Measurements from ENCODE around the gene NHERF2. TPM values are rescaled to one million over a fixed set of nuclear protein-coding genes. Genes with fewer than 3 reads are reported as not detected.
"Not testable (repeated sequence)": the region's sequence is repeated elsewhere in the genome, so short reads cannot be mapped to it uniquely, and the experiment has no call there.

The NHERF2 gene
- polyA plus RNA-seq, 1 donor: 47.8 TPM

DNA sequence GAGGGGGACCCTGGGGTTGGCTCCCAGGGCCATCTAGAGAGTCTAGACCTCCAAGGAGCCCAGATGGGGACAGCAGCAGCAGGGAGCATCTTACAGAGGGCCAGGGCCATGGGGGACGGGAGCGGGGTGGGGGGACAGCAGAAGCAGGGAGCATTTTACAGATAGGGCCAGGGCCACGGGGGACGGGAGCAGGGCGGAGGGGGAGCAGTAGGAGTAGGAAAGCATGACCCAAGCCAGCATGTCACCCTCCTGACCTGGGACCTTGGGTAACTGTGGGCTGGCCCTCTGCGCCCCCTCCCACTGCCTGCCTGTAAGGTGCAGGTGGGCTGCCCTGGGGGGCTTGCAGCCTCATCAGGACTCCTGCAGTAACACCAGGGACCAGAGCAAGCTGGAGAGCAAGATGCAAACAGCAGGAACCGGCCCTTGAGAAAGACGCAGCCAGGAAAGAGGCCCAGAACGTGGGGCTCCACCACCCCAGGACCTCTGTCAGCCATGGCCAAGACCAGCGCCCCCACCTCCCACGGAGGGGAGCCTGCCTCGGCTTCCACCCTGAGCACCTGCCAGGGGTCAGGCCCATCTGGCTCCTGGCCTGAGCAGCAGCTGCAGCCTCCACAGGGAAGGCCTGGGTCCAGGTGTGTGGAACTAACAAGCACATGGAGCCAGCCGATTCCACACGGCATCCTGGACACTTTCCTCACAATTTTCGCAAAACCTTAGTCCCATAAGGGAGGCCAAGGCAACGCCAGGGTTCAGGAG lies 19.4 kb upstream of the NHERF2 start:
- DNase-seq: no peak

DNA sequence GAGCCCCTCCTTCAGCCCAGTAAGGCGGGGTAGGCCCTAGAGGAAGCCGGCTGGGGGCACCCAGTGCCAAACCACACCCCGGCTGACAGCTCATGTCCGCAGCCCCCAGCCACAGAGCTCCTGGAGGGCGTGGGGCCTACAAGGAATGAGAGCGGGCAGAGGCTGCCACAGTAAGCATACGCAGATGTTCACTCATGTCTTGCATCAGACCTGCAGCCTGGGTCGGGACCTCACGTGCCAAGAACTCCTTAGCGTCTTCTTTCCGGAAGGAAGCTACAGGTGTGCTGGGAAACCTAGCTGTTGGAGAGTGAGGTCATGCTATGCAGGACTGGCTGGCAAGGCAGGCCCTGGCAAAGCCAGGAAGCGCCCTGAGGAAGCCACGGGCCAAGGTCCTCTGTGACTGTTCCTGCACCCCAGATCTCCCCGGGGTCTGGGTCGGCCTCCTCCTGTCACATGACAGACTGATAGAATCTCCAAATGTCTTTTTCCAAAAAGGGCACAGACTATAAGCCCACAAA lies 18.6 kb upstream of the NHERF2 start:
- no peak for DNase-seq

DNA sequence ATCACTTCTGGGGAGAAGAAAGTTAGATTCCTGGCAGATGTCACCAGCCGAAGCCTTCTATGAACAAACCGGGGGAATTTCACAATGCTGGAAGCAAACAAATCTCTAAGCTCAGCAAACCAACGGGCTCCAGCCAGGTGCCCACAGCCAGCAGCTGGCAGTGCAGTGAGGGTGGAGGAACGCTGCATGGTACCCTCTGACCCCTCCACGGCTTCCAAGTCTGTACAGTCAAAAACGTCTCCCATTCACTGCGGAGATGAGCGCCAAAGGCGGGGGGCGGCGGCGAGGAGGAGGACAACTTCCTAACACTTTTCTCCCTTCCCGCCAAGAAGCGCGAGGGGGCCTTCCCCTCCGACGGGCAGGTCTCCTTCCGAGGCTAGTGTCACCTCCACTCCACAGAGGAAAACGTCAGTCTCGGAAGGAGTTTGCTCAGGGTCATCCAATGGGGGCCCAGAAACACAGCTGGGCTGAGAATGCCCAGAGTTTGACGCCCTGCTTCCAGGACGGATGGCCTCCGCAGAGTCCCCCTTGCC lies 18.0 kb upstream of the NHERF2 start:
- no peak for DNase-seq

DNA sequence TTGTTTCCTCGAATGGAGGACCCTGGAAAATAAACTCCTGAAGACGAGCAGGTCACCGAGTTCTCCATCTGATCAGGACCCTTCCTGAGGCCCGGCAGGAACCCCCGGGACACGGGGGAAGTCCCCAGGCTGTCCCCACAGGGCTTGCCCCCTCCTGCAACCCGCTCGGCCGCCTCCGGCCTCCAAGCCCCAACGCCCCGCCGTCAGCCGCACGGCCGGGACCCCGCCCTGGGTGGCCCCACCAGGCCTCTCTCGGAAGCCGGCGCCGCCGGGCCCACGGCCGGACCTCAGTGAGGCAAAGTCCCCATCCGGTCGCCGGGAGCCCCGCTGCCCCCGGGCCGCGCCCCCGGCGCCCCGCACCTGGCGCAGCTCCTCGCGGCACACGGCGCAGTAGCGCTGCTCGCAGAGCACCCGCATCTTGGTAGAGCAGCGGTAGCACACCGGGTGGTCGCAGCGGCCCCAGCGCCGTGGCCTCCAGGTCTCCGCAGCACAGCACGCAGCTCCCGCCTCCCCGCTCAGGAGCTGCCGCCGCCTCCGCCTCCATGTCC lies 17.5 kb upstream of the NHERF2 start:
- no peak for DNase-seq

DNA sequence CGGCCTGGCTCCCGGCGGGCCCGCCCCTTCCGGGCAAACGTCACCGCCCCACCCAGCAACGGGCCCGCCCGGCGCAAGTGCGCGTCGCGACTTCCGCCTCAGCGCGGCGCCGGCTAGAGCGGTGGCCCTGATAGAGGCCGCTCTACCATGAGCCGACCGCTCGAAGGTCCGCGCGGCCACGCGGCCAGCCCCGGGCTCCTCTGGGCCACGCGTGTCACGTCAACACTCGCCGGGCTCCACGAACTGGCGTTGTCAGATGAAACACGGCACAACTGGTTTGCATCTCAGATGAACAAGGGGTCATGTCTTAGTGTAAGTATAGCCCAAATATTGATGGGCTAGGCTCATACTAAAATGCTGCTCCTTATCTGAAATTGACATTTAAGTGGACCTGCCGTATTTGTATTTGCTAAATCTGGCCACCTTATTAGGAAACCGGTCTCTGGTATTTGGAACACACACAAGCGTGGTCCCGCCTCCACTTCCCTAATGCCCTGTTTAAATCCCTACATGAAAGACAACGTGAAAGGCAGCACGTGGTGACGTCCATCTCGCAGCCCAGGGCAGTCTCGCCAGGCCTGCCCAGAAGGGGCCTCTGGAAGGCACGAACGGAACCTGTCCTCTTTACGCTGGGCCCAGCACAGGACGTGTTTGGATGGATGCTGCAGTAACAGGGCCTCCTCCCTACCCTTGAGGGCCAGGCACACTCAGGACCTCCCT lies 16.8 kb upstream of the NHERF2 start, which contains the start of gene ZNF598:
TSS of gene ZNF598 (minus strand) at position 31 of the 720 bp plus-strand sequence.
- peak; percentile 91 for DNase-seq

DNA sequence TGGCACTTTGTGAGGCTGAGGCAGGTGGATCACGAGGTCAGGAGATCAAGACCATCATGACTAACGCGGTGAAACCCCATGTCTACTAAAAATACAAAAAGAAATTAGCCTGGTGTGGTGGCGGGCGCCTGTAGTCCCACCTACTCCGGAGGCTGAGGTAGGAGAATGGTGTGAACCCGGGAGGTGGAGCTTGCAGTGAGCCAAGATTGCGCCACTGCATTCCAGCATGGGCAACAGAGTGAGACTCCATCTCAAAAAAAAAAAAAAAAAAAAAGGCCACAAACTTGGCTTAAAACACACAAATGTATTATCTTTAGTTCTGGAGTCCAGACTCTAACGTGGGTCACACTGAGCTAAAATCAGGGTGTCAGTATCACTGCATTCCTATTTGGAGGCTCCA lies 15.0 kb upstream of the NHERF2 start:
- DNase-seq: not testable (repeated sequence)

DNA sequence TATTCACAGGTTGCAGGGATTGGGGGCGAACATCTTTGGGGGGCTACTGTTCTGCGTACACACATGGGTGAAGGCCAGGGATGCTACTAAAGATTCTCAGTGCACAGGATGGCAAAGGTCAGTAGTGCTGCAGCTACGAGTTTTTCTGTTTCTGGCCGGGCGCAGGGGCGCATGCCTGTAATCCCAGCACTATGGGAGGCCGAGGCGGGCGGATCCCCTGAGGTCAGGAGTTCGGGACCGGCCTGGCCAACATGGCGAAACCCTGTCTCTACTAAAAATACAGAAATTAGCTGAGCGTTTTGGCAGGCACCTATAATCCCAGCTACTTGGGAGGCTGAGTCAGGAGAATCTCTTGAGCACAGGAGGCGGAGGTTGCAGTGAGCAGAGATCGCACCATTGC lies 13.2 kb upstream of the NHERF2 start:
- DNase-seq: no peak

DNA sequence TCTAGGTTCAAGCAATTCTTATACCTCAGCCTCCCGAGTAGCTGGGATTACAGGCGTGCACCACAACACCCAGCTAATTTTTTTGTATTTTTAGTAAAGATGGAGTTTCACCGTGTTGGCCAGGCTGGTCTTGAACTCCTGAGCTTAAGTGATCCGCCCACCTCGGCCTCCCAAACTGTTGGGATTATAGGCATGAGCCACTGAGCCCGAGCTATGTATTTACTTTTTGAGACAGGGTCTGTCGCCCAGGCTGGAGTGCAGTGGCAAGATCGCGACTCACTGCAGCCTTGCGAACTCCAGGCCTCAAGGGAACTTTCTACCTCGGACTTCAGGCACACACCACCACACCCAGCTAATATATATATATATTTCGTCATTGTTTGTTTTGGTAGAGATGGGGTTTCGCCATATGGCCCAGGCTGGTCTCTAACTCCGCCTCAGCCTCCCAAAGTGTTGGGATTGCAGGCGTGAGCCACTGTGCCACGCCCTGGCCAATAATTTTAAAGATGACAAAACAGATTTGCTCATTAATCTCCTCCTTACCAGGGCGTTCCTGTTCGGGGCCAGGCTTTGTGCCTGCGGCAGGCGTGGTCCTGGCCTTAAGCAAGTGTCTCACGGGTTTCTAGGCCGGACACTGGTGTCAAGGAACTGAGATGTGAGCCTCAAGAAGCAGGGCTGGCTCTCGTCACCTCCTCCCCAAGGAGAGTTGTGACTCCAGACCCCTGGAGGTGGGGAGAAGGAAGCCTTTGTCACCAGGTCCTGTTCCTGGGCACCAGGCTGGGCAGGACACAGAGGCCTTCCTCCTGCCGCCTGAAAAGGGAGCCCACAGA lies 11.4 kb upstream of the NHERF2 start:
- DNase-seq: no peak

DNA sequence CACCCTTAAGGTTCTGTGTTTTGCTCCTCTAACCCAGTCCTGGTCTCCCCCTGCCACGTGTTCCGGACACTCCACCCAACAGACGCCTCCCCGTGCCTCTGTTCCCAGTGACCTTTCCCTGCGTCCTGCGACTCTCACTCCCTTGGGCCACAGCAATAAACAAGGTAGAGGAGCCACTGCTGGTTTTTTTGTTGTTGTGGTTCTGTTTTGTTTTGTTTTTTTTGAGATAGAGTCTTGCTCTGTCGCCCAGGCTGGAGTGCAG lies 10.8 kb upstream of the NHERF2 start:
- no peak for DNase-seq

DNA sequence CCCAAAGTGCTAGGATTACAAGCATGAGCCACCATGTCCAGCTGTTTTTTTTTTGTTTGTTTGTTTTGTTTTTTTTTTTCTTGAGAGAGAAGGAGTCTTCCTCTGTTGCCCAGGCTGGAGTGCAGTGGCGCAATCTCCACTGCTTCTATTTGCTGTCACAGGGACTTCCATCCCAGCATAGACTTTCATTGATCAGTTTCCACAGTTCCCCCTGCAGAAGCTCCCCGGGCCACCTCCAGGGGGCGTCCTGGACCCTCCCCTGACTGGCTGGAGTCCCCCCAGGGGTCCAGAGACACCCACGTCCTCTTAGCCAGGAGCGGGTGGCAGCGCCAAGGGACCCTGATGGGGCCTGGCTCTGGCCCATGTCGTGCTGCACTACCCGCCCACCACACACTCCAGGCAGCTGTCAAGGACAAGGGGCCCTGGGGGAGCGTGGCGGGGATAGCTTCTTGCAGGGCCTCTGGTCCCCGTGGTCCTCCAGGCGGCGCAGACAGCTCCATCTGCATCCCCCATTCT lies 10.2 kb upstream of the NHERF2 start:
- DNase-seq: no peak

DNA sequence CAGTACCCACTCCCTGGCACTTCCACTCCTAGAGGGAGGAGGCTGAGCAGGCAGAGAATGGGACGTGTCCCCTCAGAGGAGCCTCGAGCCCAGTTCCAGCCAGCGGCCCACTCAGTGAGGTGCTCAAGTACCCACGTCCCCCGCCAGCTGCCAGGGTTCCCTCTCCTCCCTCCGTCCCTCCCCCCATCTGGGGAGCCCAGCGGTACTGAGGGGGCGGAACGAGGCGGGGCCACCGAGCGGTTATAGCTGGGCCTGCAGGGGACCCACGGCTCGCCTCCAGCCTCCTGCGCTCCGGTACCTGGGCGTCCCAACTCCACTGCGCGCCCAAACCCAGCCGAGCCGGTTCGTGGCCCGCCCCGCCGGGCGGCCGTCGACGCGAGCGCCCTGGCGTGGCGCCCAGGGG lies 7.2 kb upstream of the NHERF2 start, which contains the start of gene NPW:
TSS of gene NPW (plus strand) at position 268 of the 403 bp plus-strand sequence.
- DNase-seq: no peak

DNA sequence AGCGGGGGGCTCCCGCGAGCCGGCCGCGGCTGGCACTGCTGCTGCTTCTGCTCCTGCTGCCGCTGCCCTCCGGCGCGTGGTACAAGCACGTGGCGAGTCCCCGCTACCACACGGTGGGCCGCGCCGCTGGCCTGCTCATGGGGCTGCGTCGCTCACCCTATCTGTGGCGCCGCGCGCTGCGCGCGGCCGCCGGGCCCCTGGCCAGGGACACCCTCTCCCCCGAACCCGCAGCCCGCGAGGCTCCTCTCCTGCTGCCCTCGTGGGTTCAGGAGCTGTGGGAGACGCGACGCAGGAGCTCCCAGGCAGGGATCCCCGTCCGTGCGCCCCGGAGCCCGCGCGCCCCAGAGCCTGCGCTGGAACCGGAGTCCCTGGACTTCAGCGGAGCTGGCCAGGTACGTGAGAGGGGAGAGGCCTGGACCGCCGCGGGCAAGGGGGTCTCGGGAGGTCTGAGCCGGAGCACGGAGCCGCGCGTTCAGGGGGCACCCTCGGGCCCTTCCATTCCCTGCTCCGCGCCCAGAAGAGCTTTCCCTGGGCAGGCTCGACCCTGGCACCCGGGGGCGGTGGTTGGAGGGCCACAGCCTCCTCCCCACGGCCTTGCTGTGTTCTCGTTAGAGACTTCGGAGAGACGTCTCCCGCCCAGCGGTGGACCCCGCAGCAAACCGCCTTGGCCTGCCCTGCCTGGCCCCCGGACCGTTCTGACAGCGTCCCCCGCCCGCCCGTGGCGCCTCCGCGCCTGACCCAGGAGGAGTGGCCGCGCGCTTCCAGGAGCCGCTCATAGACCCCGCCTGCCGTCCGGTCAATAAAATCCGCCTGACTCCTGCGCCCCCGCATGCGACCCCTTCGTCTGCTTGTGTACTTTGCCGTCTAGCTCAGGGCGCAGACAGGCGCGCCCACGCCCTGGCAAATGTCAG lies 6.5 kb upstream of the NHERF2 start:
- no peak for DNase-seq

DNA sequence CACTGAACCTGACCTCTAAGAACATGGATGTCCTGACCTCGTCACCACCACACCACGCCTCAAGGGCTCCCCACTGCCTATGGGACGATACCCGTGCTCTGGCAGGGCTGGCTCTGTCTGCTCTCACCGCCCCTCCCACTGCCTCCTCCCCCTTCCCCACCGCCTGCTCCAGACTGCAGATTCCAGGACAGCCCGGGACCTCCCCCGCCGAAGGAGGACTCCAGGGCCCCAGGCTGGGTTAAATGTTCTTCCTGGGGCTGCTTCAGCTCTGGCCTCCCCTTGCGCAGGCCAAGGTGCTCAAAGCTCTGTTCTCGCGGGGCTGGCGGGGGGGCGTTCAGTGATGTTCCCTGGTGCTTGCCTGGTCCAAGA lies 4.0 kb upstream of the NHERF2 start:
- DNase-seq: no peak

DNA sequence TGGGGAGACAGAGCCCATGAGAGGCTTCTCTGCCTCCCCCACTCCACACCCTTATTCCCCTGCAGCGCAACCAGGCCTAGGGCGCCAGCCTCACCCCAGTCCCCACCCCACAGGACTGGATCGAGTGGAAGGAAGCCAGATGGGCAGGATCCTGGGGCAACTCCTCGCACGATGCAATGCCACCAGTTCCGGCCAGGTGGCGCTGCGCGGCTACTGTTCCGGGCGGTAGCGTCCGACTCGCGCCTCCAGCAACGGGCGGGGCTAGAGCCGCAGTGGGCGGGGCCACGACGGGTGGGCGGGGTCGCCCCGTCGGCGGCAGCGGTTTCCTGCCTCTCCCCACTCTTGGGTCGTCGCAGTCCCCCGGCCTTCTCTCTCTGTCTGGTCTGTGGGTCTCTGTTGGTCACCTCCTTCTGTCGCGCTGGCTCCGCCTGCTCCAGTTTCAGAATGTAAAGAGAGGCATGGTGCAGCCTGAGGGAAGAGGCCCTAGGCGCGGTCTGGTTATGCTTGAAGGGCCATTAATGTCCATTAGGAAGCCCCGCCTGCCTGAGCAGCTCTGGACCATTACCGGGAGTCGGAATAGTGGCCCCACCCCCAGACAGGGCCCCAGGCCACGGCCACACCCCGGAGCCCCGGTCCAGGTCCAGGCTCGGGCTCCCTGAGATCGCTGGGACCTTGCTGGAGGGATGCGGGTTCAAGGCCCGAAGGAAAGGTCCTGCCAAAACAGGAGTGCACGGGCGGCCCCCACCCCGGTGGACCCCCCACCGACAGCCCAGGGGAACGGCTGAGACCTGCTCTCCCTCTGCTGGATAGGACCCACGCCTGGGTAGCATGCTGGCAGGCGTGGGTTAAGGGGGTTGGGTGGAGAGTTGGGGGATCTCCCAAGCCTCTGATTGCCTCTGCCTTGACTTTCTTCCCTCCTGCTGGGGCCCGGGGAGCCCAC lies 3.3 kb upstream of the NHERF2 start:
- DNase-seq: peak; percentile 92

DNA sequence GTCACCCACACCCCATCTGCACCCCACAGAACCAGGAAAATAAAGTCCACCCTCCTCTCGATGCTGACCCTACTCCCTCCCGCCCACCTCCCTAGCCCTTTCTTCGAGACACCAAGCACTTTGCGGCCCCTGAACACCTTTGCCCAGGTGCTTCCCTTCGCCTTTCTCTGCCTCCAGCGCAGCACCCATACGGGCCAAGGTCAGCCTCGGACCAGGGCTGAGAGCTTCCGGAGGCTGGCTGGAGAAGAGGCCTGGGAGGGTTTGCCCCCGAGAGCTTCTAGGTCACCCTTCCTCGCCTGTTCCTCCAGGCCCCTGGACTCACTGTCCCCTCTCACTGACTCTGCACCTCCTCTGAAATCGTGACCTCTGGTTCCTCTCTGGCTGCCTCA lies 2.7 kb upstream of the NHERF2 start:
- no peak for DNase-seq

DNA sequence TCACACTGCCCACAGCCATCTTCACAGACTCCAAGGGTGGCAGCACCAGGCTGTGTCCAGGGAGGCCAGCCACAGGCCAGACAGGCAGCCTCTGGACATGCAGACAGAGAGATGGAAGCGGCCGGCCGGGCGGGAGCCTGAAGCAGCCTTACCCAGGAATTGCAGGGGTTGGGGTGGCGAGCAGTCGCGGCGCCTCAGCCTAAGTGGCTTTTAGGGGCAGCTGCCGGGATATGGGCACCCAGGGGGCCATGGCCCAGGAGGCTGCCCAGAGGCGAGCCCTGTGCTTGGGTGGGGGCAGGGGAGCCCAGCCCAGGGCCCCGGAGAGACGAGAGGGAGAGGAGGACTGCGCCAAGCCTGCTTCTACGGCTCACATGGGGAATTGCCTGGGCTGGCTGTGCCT lies 1.5 kb upstream of the NHERF2 start:
- DNase-seq: no peak

DNA sequence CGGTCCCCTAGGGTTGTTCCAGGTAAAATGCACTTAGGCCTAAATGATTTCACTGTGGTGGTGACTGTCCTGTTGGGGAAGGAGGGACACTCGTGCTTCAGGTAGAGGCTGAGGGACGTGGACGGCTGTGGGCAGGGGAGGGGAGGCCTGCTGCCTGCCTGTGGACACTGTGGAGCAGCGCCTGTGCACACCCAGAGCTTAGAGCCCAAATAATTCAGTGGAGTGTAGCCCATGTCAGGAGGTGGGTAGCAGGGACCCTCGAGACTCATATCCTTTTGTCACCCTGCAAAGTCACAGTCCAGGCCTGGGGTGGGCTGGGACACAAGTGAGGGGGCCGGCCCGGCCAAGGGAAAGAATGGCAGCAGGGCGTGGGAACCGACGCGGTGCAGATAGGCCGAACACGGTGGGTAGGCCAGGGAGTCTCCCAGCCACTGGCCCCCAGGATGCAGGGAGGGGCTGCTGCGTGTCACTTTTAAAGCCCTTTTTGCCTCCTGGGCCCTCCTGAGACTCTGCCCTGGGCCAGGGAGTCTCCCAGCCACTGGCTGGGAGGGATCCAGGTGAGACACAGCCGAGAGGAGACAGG lies 733 bp upstream of the NHERF2 start:
- no peak for DNase-seq

DNA sequence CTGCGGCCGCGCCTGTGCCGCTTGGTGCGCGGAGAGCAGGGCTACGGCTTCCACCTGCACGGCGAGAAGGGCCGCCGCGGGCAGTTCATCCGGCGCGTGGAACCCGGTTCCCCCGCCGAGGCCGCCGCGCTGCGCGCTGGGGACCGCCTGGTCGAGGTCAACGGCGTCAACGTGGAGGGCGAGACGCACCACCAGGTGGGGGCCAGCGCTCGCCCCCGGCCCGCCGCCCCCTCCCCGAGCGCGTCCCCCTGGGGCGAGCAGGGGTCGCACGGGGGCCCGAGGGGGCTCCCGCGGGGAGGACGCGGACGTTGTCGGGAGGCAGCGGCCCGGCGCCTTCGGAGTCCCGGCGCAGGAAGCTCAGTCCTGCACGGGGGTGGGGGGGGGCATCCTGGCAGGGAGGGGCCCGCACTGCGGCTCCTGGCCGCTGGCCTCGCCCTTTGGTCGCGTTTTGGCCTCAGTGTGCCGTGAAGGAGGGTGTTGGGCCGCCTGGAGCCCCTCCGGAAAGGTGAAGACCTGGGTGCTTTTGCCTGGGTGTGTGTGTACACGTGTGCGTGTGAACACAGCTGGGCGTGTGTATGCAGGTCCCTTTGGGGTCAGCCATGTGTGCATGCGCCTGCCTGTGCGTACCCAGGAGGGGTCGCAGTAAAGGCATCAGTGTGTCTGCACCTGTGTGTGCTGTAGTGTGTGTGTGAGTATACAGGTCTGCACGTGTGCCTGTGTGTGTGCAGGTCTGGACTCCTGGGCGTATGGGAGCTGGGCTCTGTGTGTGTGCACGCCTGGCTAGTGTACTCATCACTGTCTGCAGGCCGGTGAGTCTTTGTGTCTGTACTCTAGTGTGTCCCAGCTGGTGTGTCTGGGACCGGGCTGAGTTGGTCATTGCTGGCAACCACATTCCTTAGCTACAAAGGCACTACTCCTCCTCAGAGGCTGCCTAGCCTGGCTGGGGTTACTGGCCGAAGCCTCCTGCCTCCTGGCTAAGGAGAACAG lies 615 bp downstream of the NHERF2 start:
- no peak for DNase-seq

DNA sequence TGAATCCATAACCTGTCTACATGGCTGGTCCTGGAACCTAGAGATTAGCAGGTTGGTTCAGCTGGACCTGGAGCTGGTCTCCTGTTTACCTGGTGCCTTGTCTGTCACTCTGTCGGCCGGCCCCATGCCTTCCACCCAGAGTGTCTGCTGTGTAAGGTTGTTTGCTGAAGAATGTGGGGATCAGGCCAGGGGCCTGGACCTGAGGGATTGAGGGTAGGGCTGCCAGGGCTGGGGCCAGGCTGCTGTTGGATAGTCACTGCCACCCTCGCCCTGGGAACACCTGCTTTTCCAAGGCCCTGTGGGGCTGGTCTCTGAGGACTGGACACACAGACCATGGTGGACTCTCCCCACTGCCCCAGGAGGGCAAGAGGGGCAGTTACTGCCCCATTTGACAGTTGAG lies 1.4 kb downstream of the NHERF2 start:
- DNase-seq: no peak
